Measurements from ENCODE around the gene ABCA2.

The ABCA2 gene

GRCh38 chr9:137041124-137041523 is 13.1 kb upstream of the ABCA2 start:
- Histone ChIP-seq H3K9me3 (replicated peaks in 1 of 2; ENCODE audit: control insufficient read depth in 2 of 2, insufficient read depth in 1 of 2, low read depth in 1 of 2, low read length in 2 of 2) (no peaks in the 10 kb centered on the region), H2BK120ac (ENCODE audit: low read depth, low read length) (peak overlapping the region; percentile 31), H3K9ac (ENCODE audit: low read depth, low read length, poor library complexity) (no peak overlapping the region), H4K8ac (ENCODE audit: low read depth, low read length) (no peak overlapping the region), H2BK5ac (ENCODE audit: low read length) (no peak overlapping the region), H4K91ac (ENCODE audit: low read depth, low read length, poor library complexity) (no peak overlapping the region), H3K23ac (ENCODE audit: low read depth, low read length, poor library complexity) (no peak overlapping the region), H2BK15ac (ENCODE audit: low read length) (no peak overlapping the region), H3K36me3 (replicated peaks in 1 of 2; ENCODE audit: control insufficient read depth in 2 of 2, insufficient read depth in 2 of 2, low read length in 2 of 2) (peaks cover 3 to 23% of the 10 kb centered on the region in 2 donors), H3K27ac (replicated peaks; ENCODE audit: low read length) (no peak overlapping the region), H3K4me3 (ENCODE audit: low read length in 2 of 2) (peak overlapping the region in 1 of 2 donors; percentile 38), H3K4me2 (ENCODE audit: insufficient read depth, low read length, poor library complexity, severe bottlenecking) (no peak overlapping the region), H3K18ac (ENCODE audit: low read length) (no peak overlapping the region), H3K4ac (ENCODE audit: low read length) (no peak overlapping the region), H3K79me1 (ENCODE audit: low read depth, low read length) (peaks cover 7% of the 10 kb centered on the region), H3K4me1 (ENCODE audit: control insufficient read depth in 2 of 2, insufficient read depth in 1 of 2, low read depth in 1 of 2, low read length in 2 of 2) (peaks cover 8 to 40% of the 10 kb centered on the region in 2 donors), H3K27me3 (ENCODE audit: control insufficient read depth in 3 of 3, insufficient read depth in 3 of 3, low read depth in 1 of 3, low read length in 3 of 3) (peaks cover 0 to 13% (median 0%) of the 10 kb centered on the region in 3 experiments), H2AK5ac (ENCODE audit: low read depth, low read length) (no peak overlapping the region), H2AFZ (ENCODE audit: low read length) (peak overlapping the region; percentile 54), H2BK12ac (ENCODE audit: low read length) (no peak overlapping the region), H3K14ac (ENCODE audit: low read length) (no peak overlapping the region)
- WGBS, 2 donors (ENCODE audit: extremely low coverage in 2 of 2, insufficient read length in 2 of 2, insufficient replicate concordance in 1 of 2): no CpG with 5 or more reads among the region's 16 CpGs
- DNase-seq (ENCODE audit: low spot score): no peak

- no peak overlapping the region for H4K91ac ChIP-seq (ENCODE audit: low read depth, low read length, poor library complexity)
Measured at GRCh38 chr9:137040568-137040967, 12.5 kb upstream of the ABCA2 start.

GRCh38 chr9:137039611-137040366 is 11.8 kb upstream of the ABCA2 start:
- H3K27ac ChIP-seq (replicated peaks; ENCODE audit: low read length): no peak overlapping the region
- H2AK5ac ChIP-seq (ENCODE audit: low read depth, low read length): no peak overlapping the region
- H3K4me2 ChIP-seq (ENCODE audit: insufficient read depth, low read length, poor library complexity, severe bottlenecking): no peak overlapping the region
- no peak overlapping the region for H3K4me3 ChIP-seq (ENCODE audit: low read length in 2 of 2)
- H3K14ac ChIP-seq (ENCODE audit: low read length): peak overlapping the region; percentile 38
- H2BK12ac ChIP-seq (ENCODE audit: low read length): no peak overlapping the region
- H3K79me1 ChIP-seq (ENCODE audit: low read depth, low read length): peaks cover 7% of the 10 kb centered on the region
- WGBS, 2 donors (ENCODE audit: extremely low coverage in 2 of 2, insufficient read length in 2 of 2, insufficient replicate concordance in 1 of 2): no CpG with 5 or more reads among the region's 32 CpGs
- no peak overlapping the region for H2BK120ac ChIP-seq (ENCODE audit: low read depth, low read length)
- H3K9me3 ChIP-seq (replicated peaks in 1 of 2; ENCODE audit: control insufficient read depth in 2 of 2, insufficient read depth in 1 of 2, low read depth in 1 of 2, low read length in 2 of 2): no peaks in the 10 kb centered on the region
- peaks cover 3 to 23% of the 10 kb centered on the region in 2 donors for H3K36me3 ChIP-seq (replicated peaks in 1 of 2; ENCODE audit: control insufficient read depth in 2 of 2, insufficient read depth in 2 of 2, low read length in 2 of 2)
- no peak overlapping the region for H3K4ac ChIP-seq (ENCODE audit: low read length)
- no peak overlapping the region for H3K9ac ChIP-seq (ENCODE audit: low read depth, low read length, poor library complexity)
- H3K27me3 ChIP-seq (ENCODE audit: control insufficient read depth in 3 of 3, insufficient read depth in 3 of 3, low read depth in 1 of 3, low read length in 3 of 3): peaks cover 0 to 5% (median 0%) of the 10 kb centered on the region in 3 experiments
- no peak for DNase-seq (ENCODE audit: low spot score)
- H3K23ac ChIP-seq (ENCODE audit: low read depth, low read length, poor library complexity): no peak overlapping the region
- no peak overlapping the region for H2AFZ ChIP-seq (ENCODE audit: low read length)
- H3K18ac ChIP-seq (ENCODE audit: low read length): no peak overlapping the region
- H2BK15ac ChIP-seq (ENCODE audit: low read length): no peak overlapping the region
- H4K91ac ChIP-seq (ENCODE audit: low read depth, low read length, poor library complexity): no peak overlapping the region
- peaks cover 6 to 40% of the 10 kb centered on the region in 2 donors for H3K4me1 ChIP-seq (ENCODE audit: control insufficient read depth in 2 of 2, insufficient read depth in 1 of 2, low read depth in 1 of 2, low read length in 2 of 2)
- no peak overlapping the region for H2BK5ac ChIP-seq (ENCODE audit: low read length)
- no peak overlapping the region for H4K8ac ChIP-seq (ENCODE audit: low read depth, low read length)

More at GRCh38 chr9:137040568-137040967, 12.5 kb upstream of the ABCA2 start:
- H3K4ac ChIP-seq (ENCODE audit: low read length): no peak overlapping the region
- no peak overlapping the region for H2BK12ac ChIP-seq (ENCODE audit: low read length)
- H2BK120ac ChIP-seq (ENCODE audit: low read depth, low read length): no peak overlapping the region
- peaks cover 0 to 12% (median 0%) of the 10 kb centered on the region in 3 experiments for H3K27me3 ChIP-seq (ENCODE audit: control insufficient read depth in 3 of 3, insufficient read depth in 3 of 3, low read depth in 1 of 3, low read length in 3 of 3)
- peaks cover 8 to 40% of the 10 kb centered on the region in 2 donors for H3K4me1 ChIP-seq (ENCODE audit: control insufficient read depth in 2 of 2, insufficient read depth in 1 of 2, low read depth in 1 of 2, low read length in 2 of 2)
- no peak overlapping the region for H3K9ac ChIP-seq (ENCODE audit: low read depth, low read length, poor library complexity)
- H4K8ac ChIP-seq (ENCODE audit: low read depth, low read length): no peak overlapping the region
- no peak overlapping the region for H2BK15ac ChIP-seq (ENCODE audit: low read length)
- peaks cover 3 to 23% of the 10 kb centered on the region in 2 donors for H3K36me3 ChIP-seq (replicated peaks in 1 of 2; ENCODE audit: control insufficient read depth in 2 of 2, insufficient read depth in 2 of 2, low read length in 2 of 2)
- peak overlapping the region in 1 of 2 donors; percentile 38 for H3K4me3 ChIP-seq (ENCODE audit: low read length in 2 of 2)
- H3K79me1 ChIP-seq (ENCODE audit: low read depth, low read length): peaks cover 7% of the 10 kb centered on the region
- H3K27ac ChIP-seq (replicated peaks; ENCODE audit: low read length): no peak overlapping the region
- H2AK5ac ChIP-seq (ENCODE audit: low read depth, low read length): no peak overlapping the region
- DNase-seq (ENCODE audit: low spot score): no peak
- no CpG with 5 or more reads among the region's 23 CpGs for WGBS, 2 donors (ENCODE audit: extremely low coverage in 2 of 2, insufficient read length in 2 of 2, insufficient replicate concordance in 1 of 2)
- H3K18ac ChIP-seq (ENCODE audit: low read length): no peak overlapping the region
- H3K9me3 ChIP-seq (replicated peaks in 1 of 2; ENCODE audit: control insufficient read depth in 2 of 2, insufficient read depth in 1 of 2, low read depth in 1 of 2, low read length in 2 of 2): no peaks in the 10 kb centered on the region
- no peak overlapping the region for H3K4me2 ChIP-seq (ENCODE audit: insufficient read depth, low read length, poor library complexity, severe bottlenecking)
- H3K14ac ChIP-seq (ENCODE audit: low read length): no peak overlapping the region
- H2AFZ ChIP-seq (ENCODE audit: low read length): peak overlapping the region; percentile 54
- H3K23ac ChIP-seq (ENCODE audit: low read depth, low read length, poor library complexity): peak overlapping the region; percentile 31
- H2BK5ac ChIP-seq (ENCODE audit: low read length): no peak overlapping the region

- no peak overlapping the region for H2BK120ac ChIP-seq (ENCODE audit: low read depth, low read length)
- no peak overlapping the region for H2BK12ac ChIP-seq (ENCODE audit: low read length)
Measured at GRCh38 chr9:137038916-137039315, 10.9 kb upstream of the ABCA2 start.

More at GRCh38 chr9:137038916-137039315, 10.9 kb upstream of the ABCA2 start:
- H3K4me2 ChIP-seq (ENCODE audit: insufficient read depth, low read length, poor library complexity, severe bottlenecking): no peak overlapping the region
- no peak overlapping the region for H4K91ac ChIP-seq (ENCODE audit: low read depth, low read length, poor library complexity)
- peak overlapping the region; percentile 50 for H3K9ac ChIP-seq (ENCODE audit: low read depth, low read length, poor library complexity)
- peaks cover 3 to 23% of the 10 kb centered on the region in 2 donors for H3K36me3 ChIP-seq (replicated peaks in 1 of 2; ENCODE audit: control insufficient read depth in 2 of 2, insufficient read depth in 2 of 2, low read length in 2 of 2)
- peaks cover 3 to 31% of the 10 kb centered on the region in 2 donors for H3K4me1 ChIP-seq (ENCODE audit: control insufficient read depth in 2 of 2, insufficient read depth in 1 of 2, low read depth in 1 of 2, low read length in 2 of 2)
- no peak overlapping the region for H3K4me3 ChIP-seq (ENCODE audit: low read length in 2 of 2)
- peak overlapping the region; percentile 73 for H3K23ac ChIP-seq (ENCODE audit: low read depth, low read length, poor library complexity)
- no peaks in the 10 kb centered on the region for H3K9me3 ChIP-seq (replicated peaks in 1 of 2; ENCODE audit: control insufficient read depth in 2 of 2, insufficient read depth in 1 of 2, low read depth in 1 of 2, low read length in 2 of 2)
- DNase-seq (ENCODE audit: low spot score): no peak
- H3K4ac ChIP-seq (ENCODE audit: low read length): no peak overlapping the region
- H3K79me1 ChIP-seq (ENCODE audit: low read depth, low read length): peaks cover 2% of the 10 kb centered on the region
- H3K18ac ChIP-seq (ENCODE audit: low read length): no peak overlapping the region
- H4K8ac ChIP-seq (ENCODE audit: low read depth, low read length): no peak overlapping the region
- H2AFZ ChIP-seq (ENCODE audit: low read length): no peak overlapping the region
- no peak overlapping the region for H2BK15ac ChIP-seq (ENCODE audit: low read length)
- no peaks in the 10 kb centered on the region for H3K27me3 ChIP-seq (ENCODE audit: control insufficient read depth in 3 of 3, insufficient read depth in 3 of 3, low read depth in 1 of 3, low read length in 3 of 3)
- WGBS, 2 donors (ENCODE audit: extremely low coverage in 2 of 2, insufficient read length in 2 of 2, insufficient replicate concordance in 1 of 2): no CpG with 5 or more reads among the region's 9 CpGs
- H3K14ac ChIP-seq (ENCODE audit: low read length): no peak overlapping the region
- H2AK5ac ChIP-seq (ENCODE audit: low read depth, low read length): no peak overlapping the region
- H2BK5ac ChIP-seq (ENCODE audit: low read length): peak overlapping the region; percentile 93
- no peak overlapping the region for H3K27ac ChIP-seq (replicated peaks; ENCODE audit: low read length)

All from neuronal stem cell (in vitro differentiated cells).